ENCODE data around the gene ZBED1. TPM values are rescaled to one million over a fixed set of nuclear protein-coding genes. Genes with fewer than 3 reads are reported as not detected.

ZBED1 gene
- total and polyA plus RNA-seq, 9 of the 15 experiments (the other 6 are each of a cell fraction or from before 2014, with no cell fraction given): 0.61 to 27.6 (median 13.9) TPM

GRCh38 chrX:2502668-2503519 is 2.1 kb upstream of the ZBED1 start (continued):
- TF ChIP-seq, protein P1, sequence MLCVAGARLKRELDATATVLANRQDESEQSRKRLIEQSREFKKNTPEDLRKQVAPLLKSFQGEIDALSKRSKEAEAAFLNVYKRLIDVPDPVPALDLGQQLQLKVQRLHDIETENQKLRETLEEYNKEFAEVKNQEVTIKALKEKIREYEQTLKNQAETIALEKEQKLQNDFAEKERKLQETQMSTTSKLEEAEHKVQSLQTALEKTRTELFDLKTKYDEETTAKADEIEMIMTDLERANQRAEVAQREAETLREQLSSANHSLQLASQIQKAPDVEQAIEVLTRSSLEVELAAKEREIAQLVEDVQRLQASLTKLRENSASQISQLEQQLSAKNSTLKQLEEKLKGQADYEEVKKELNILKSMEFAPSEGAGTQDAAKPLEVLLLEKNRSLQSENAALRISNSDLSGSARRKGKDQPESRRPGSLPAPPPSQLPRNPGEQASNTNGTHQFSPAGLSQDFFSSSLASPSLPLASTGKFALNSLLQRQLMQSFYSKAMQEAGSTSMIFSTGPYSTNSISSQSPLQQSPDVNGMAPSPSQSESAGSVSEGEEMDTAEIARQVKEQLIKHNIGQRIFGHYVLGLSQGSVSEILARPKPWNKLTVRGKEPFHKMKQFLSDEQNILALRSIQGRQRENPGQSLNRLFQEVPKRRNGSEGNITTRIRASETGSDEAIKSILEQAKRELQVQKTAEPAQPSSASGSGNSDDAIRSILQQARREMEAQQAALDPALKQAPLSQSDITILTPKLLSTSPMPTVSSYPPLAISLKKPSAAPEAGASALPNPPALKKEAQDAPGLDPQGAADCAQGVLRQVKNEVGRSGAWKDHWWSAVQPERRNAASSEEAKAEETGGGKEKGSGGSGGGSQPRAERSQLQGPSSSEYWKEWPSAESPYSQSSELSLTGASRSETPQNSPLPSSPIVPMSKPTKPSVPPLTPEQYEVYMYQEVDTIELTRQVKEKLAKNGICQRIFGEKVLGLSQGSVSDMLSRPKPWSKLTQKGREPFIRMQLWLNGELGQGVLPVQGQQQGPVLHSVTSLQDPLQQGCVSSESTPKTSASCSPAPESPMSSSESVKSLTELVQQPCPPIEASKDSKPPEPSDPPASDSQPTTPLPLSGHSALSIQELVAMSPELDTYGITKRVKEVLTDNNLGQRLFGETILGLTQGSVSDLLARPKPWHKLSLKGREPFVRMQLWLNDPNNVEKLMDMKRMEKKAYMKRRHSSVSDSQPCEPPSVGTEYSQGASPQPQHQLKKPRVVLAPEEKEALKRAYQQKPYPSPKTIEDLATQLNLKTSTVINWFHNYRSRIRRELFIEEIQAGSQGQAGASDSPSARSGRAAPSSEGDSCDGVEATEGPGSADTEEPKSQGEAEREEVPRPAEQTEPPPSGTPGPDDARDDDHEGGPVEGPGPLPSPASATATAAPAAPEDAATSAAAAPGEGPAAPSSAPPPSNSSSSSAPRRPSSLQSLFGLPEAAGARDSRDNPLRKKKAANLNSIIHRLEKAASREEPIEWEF (CRISPR knock-in tag; IDR thresholded peaks at IDR 0.05): peak; percentile 92
- TF ChIP-seq KDM2B (CRISPR knock-in tag; IDR thresholded peaks at IDR 0.05): peak; percentile 55; the same call in 1 of the 2 replicates
- no peak for TF ChIP-seq BRF2 (IDR thresholded peaks at IDR 0.05; ENCODE audit: borderline replicate concordance, insufficient read depth, insufficient read length)
- peak; percentile 78 for TF ChIP-seq IFI16 (CRISPR knock-in tag; IDR thresholded peaks at IDR 0.05)
- 0 out of 4 replicates have a peak, but pooled peaks of 1 of the 2 experiments have one; percentile 27 for TF ChIP-seq RCOR1 (IDR thresholded peaks at IDR 0.05; ENCODE audit: borderline replicate concordance in 1 of 2, low read depth in 2 of 2, low read length in 2 of 2)
- TF ChIP-seq MECOM (CRISPR knock-in tag; IDR thresholded peaks at IDR 0.05): peak; percentile 91
- peak; percentile 98 for TF ChIP-seq SMAD4 (CRISPR knock-in tag; conservative IDR thresholded peaks at IDR 0.05)
- no peak; the same call in 1 of the 2 replicates for TF ChIP-seq ZNF740 (CRISPR knock-in tag; IDR thresholded peaks at IDR 0.05)
- peak in 1 of 2 experiments; percentile 93; a peak in 2 of 4 replicates for TF ChIP-seq ZNF740 (tag; IDR thresholded peaks at IDR 0.05)
- TF ChIP-seq, protein P2, sequence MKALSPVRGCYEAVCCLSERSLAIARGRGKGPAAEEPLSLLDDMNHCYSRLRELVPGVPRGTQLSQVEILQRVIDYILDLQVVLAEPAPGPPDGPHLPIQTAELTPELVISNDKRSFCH (CRISPR knock-in tag; IDR thresholded peaks at IDR 0.05): peak; percentile 84
- TF ChIP-seq, protein P2 (tag; IDR thresholded peaks at IDR 0.05): peak; percentile 98
- TF ChIP-seq ZBED1 (IDR thresholded peaks at IDR 0.05): peak; percentile 71; the same call in 1 of the 2 replicates
- peak; percentile 32 for TF ChIP-seq DACH1 (IDR thresholded peaks at IDR 0.05; ENCODE audit: partially characterized antibody)
- no peak for TF ChIP-seq CBX8 (IDR thresholded peaks at IDR 0.05; ENCODE audit: borderline replicate concordance, extremely low read depth, low read depth, low read length, poor library complexity, severe bottlenecking)
- peak; percentile 44; the same call in 1 of the 2 replicates for TF ChIP-seq ELF1 (tag; IDR thresholded peaks at IDR 0.05)
